ENCODE measurements around the gene SOX6.

Gene SOX6

DNA sequence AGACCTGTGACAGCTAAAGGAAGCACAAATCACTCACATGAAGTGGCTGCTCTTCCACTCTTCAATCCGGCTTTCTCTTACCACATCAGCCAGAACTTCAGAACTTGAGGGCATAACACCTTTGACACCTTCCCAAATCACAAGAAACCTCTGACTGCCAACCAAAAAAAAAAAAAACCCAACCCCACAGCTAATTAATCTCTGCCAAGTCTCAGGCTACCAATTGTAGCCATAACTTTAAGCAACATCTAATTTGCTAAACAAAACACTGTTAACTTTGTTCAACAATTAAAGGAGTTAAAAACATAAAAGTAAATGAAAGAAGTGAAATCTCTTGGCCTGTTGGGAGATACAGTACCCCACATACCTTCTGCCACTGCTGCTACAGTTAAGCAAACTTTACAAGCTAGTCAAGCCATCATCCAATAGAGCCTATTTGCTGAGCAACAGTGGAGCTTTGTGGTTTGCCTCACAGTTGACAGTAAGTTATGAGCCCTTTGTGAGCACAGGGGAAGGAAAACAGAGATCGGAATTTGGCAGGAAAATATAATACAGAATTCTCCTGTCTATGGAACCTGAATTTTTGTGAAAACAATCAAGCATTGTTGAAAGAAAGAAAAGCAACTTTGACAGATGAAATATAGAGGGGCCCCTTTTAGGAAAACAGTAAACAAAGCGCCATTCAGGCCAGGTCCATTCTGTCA lies at the start of gene SOX6:
Gene SOX6 (minus strand): TSS at position 490 of the 704 bp plus-strand sequence. CDS start 15,298 bp downstream, outside the sequence.
- DNase-seq (ENCODE audit: insufficient read length, low spot score), result no peak
- TF ChIP-seq, protein P1, sequence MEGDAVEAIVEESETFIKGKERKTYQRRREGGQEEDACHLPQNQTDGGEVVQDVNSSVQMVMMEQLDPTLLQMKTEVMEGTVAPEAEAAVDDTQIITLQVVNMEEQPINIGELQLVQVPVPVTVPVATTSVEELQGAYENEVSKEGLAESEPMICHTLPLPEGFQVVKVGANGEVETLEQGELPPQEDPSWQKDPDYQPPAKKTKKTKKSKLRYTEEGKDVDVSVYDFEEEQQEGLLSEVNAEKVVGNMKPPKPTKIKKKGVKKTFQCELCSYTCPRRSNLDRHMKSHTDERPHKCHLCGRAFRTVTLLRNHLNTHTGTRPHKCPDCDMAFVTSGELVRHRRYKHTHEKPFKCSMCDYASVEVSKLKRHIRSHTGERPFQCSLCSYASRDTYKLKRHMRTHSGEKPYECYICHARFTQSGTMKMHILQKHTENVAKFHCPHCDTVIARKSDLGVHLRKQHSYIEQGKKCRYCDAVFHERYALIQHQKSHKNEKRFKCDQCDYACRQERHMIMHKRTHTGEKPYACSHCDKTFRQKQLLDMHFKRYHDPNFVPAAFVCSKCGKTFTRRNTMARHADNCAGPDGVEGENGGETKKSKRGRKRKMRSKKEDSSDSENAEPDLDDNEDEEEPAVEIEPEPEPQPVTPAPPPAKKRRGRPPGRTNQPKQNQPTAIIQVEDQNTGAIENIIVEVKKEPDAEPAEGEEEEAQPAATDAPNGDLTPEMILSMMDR (IDR thresholded peaks at IDR 0.05; ENCODE audit: insufficient read depth, missing control alignments), result no peak
- FAIRE-seq, result no peak

DNA sequence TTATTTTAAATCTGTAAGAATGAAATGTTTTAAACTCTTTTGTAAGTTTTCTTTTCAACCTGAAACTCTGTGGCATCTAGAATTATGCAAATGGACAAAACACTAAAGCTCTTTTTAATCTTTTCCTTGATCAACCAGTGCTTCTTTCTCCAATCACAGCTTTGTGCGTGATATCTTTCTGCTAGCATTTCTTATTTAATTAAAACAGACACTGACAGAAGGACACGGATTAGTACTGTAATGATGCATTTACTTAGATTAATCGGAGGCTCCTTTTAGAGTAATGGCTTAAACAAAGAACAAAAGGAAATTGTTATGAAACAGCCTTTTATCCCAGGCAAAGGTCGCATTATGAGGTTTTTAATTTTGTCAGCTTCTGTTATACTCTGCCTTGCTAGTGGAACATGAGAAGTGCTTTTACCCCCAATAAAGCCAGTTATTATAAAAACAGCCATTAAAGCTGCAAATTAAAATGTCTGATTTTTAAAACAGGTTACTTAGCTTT lies 48.5 kb upstream of the SOX6 start:
- DNase-seq (ENCODE audit: insufficient read length, low spot score), result no peak
- FAIRE-seq, result peak; percentile 96
- TF ChIP-seq, protein P1 (IDR thresholded peaks at IDR 0.05; ENCODE audit: insufficient read depth, missing control alignments), result no peak

DNA sequence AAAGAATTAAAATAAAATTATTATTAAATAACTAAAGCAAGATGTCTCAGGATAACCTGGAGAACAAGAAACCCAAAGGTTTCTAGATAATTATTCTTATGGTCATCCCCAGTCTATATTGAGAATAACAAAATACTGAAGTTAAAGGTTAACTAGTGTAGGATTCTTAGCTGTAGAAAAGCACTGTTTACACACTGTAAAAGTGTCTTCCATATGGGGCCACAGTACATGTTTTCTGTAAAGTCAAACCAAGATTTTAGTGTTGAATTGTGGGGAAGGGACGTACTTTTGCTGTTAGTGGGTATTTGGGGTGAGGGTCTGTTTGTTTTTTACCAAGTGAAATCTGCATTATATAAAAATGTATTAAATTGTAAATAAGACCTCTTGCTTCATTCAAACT lies 47.5 kb upstream of the SOX6 start:
- TF ChIP-seq, protein P1 (IDR thresholded peaks at IDR 0.05; ENCODE audit: insufficient read depth, missing control alignments), result no peak
- FAIRE-seq (no peak), DNase-seq (ENCODE audit: insufficient read length, low spot score) (no peak)

DNA sequence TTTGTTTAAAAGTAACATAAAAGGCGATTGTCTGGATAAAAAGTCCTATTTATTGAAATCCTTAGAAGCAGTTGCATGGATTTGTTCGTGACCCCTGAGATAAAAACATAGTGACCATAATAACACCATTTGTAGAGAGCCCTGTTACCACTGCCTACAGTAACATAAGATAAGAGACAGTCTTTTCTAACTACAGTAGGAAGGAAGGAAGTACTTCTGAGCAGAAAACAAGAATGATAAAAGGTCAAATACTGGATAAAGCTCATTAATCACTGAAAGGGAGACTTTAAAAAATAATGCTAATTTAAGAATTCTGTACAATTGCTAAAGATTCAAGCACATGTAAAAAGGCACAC lies 47.1 kb upstream of the SOX6 start:
- DNase-seq (ENCODE audit: insufficient read length, low spot score) (no peak), FAIRE-seq (no peak)
- TF ChIP-seq, protein P1 (IDR thresholded peaks at IDR 0.05; ENCODE audit: insufficient read depth, missing control alignments), result no peak

DNA sequence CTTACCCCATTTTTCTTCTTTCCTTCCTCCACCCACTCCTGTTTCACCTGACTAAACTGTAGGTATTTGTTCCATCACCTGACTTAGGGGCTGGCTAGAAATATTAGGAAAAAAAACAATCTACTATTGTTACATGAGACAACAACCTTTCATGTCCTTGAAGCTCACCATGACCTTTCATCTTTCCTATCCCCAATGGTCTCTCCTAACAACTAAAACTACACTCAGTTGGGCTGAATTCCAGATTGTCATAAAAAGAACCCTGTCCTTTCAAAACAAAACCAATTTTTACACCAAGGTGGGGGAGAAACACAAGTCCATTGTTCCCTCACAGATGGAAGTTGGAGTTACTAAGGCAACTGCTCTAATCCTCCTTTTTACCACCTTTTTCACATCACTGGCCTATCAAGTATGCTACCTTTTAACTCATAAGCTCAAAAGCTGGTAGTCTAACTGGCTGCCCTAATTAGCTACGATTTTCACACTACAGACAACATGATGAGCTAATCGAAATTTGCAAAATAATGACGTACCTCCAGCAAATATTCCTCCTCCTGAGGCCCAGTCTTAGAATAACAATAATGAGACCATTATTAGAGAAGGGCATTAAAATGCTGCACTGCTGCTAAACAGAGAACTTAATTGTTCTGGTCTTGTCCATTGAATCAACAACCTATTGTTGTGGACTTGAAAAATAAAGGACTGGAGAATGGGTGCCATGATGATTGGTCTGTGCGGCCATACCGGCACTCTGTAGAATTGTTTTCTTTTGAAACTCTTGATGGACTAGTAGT lies 46.5 kb upstream of the SOX6 start:
- TF ChIP-seq, protein P1 (IDR thresholded peaks at IDR 0.05; ENCODE audit: insufficient read depth, missing control alignments), result no peak
- FAIRE-seq (no peak), DNase-seq (ENCODE audit: insufficient read length, low spot score) (no peak)

DNA sequence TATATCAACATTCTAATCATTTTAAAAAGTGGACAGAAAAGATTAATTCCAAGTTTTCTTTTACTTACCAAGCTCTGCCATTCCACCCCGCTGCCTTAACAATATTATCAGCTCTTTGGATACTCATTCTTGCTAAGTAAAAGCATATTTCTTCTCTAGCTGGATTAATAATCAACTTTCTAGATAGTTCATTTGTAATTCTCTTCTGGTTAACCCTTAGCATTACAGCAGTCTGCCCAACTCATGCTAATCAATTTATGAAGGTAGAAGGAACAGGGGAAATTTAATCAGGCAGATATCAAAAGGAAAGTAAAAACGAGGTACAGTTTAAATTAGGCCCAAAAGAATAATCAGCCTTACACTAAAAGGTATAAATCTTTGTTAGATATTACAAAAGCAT lies 41.0 kb upstream of the SOX6 start:
- TF ChIP-seq, protein P1 (IDR thresholded peaks at IDR 0.05; ENCODE audit: insufficient read depth, missing control alignments), result no peak
- DNase-seq (ENCODE audit: insufficient read length, low spot score) (no peak), FAIRE-seq (no peak)

DNA sequence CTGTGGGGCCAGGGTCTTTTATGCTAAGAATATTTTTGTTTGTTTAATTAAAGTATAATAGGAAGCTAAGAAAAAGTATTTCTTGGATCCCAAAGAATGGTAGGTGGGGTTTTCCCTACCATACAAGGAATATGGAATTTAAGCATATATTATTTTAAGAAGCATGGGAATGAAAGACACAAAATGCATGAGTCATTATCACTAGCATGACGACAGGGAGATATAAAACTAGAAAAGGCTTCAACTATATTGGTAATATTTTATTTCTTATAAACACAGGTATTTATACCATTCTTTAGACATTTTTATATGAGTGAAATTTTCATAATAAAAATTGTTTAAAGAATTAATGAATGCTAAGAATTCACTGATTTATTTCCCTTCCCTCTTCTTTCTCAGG lies 39.3 kb upstream of the SOX6 start:
- no peak for DNase-seq (ENCODE audit: insufficient read length, low spot score)
- TF ChIP-seq, protein P1 (IDR thresholded peaks at IDR 0.05; ENCODE audit: insufficient read depth, missing control alignments), result no peak
- FAIRE-seq, result no peak
